OCI-LY1 (cell line): ENCODE results near the gene TACC3.

Source experiments
- EZH2 ChIP-seq: fragments of 200-600 bp; sonication (generic), shearing (Covaris generic); IDR thresholded peaks from 2 replicates; pipeline ENCODE4 v1.8.0; 2017; ENCODE audit warnings: borderline replicate concordance, mixed run types, mild to moderate bottlenecking, antibody characterized with exemption, low read length, moderate library complexity, mixed read lengths
- TF ChIP-seq, protein P1 (sequence below): fragments of 200-600 bp; sonication (generic), shearing (Covaris generic); IDR thresholded peaks from 2 replicates; pipeline ENCODE4 v1.5.1; 2017; ENCODE audit warnings: mild to moderate bottlenecking, antibody characterized with exemption, low read length, moderate library complexity, mixed read lengths

DNA sequence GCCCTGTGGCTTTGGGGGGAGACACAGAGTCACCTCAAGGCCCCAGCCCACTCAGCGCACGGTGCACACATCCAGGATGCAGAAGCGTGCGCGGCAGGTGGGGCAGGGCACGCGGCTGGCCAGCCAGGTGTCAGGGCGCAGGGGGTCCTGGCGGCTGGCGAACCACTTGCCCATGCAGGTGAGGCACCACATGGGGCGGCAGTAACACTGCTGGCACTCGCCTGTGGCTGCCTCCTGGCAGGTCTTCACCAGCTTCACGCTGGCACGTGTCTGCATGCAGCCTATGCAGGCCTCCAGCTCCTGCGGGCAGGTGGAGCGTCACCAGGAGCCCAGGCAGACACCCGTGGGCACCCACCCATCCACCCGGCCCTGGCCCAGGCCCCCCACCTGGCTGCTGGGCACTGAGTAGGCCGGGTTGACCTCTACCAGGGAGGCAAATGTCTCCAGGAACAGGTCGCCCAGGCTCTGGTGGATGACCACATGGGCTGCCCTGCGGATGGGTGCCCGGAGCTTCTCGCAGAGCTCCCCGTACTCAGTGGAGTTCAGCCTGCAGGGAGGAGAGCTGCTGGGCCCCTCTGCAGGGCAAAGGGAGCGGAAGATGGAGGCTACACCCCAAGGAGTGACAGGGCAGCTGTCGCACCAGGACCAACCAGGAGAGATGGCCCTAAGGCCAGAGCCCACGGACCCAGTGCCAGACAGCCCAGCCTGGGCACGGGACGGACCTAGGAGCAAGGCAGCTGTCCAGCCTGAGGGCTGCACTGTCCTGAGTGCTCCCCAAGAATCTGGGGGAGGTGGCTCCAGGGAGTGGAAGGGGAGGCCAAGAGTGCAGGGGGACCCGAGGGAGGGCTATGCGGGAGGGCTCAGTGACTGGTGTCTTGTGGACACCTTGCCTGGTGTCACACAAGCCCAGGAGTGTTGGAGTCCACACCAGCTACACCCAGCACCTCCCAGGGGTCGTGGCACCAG is 3.9 kb upstream of the TACC3 start:
- TF ChIP-seq, protein P1, sequence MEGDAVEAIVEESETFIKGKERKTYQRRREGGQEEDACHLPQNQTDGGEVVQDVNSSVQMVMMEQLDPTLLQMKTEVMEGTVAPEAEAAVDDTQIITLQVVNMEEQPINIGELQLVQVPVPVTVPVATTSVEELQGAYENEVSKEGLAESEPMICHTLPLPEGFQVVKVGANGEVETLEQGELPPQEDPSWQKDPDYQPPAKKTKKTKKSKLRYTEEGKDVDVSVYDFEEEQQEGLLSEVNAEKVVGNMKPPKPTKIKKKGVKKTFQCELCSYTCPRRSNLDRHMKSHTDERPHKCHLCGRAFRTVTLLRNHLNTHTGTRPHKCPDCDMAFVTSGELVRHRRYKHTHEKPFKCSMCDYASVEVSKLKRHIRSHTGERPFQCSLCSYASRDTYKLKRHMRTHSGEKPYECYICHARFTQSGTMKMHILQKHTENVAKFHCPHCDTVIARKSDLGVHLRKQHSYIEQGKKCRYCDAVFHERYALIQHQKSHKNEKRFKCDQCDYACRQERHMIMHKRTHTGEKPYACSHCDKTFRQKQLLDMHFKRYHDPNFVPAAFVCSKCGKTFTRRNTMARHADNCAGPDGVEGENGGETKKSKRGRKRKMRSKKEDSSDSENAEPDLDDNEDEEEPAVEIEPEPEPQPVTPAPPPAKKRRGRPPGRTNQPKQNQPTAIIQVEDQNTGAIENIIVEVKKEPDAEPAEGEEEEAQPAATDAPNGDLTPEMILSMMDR = no peak
- TF ChIP-seq EZH2 = no peak
